GM21528 (cell line): ENCODE data around the gene NWD2.

Experiments
- ATAC-seq: cut with Tn5 transposase; IDR thresholded peaks from one replicate; pipeline ENCODE4 v1.9.1; 2021; ENCODE audit warnings: mild to moderate bottlenecking, moderate library complexity; ENCODE audit not compliant: unreplicated experiment, low FRiP score

The NWD2 gene

DNA sequence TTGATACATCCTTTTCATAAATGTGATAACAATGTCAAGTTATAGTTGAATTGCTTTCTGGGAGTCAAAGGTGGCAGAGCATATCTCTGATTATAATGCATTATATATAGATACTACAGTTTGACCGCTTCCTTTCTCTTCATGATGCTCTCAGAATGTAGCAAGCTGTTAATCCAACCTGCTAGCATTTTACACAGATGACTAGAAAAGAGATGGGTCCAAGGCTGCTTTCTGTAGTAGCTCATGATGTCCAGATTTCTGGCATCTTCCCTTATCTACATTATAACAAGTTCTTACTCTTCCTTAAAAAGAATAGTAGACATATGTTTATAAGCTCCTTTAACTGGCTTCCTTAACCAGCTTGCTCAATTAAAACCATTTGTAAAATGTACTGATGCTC lies 192.0 kb downstream of the NWD2 start:
- ATAC-seq, result no peak

GRCh38 chr4:37437163-37437562 lies 192.6 kb downstream of the NWD2 start:
- no peak for ATAC-seq

DNA sequence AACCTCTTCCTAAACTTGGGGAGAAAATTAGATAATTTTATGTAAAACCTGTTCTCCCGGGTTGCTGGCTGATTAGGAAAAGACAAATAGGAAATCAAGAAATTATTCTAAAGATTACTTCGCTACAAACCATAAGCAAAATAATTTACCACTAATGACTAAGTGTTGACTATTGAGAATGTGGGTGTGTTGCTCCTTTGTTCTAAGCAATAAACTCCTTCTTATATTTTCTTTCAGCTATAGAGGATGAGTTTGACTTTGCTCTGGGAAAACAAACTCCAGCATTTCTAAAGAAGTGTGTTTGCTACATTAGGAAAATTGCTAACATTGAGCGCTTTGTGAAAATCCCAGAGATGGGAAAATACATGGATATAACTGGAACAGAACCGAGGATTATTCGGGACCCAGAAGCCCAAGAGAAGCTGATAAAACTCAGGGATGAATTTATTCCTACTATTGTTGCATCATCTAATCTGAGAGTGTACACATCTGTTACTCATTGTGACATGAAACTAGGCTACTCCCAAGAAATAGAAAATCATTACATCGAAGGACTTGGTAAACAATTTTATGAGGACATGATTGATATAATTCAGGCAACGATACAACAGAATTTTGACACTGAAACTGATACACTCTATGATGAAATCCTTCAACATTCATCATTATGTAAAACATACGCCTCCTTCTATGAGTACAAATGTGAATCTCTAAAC lies 194.2 kb downstream of the NWD2 start:
- ATAC-seq, result no peak

- ATAC-seq, result no peak
These were observed 195.4 kb downstream of the NWD2 start for GRCh38 chr4:37439809-37440474.

- ATAC-seq, result no peak
These were observed 196.0 kb downstream of the NWD2 start for GRCh38 chr4:37440501-37440900.

DNA sequence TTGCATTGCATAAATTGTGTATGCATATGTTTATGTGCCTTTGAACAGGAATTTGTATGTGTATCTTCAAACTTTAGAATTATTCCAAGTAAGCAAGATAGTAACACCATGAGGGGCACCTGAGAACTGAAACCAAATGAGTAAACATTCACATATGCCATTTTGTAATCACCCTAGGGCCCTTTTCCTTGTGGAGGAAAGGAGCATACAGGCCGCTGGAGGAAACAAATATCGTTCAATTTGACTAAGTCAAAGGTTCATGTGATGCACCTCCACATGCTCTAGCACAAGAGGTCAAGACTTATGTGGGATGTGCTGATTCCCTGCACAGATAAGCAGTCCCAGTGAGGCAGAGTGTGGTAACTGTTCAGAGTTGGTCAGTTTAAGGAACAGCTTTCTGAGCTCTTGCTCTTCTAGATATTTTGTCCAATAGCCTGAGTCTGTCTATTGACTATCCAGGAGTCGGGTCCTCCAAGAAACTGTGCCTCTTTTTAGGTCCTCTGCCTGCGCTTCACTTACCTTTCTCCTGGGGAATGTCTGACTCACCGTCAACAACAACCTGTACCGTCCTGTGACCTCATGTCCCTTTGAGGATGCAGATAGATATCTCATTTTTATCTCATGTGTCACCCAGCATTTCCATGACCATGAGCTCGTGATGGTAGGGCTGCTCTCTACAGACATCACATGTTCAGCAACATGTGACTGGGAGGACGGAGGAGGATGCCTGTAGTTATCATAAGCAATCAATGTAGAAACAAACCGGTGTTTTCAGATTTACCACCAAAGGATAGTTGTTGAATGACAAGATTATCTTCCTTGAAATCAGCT lies 196.9 kb downstream of the NWD2 start:
- ATAC-seq, result no peak

DNA sequence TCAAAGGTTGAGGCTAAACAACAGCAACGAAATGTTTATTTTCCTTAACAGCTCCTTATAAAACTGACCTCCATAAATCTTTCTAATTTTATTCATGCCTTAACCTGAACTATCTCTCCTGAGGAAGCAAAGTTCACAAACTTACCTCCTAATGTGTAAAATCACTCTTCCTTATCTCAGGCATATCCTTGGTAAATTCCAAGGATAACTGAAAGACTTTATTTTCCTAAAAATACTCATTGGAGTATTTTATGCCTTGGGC lies 197.4 kb downstream of the NWD2 start:
- ATAC-seq, result no peak

DNA sequence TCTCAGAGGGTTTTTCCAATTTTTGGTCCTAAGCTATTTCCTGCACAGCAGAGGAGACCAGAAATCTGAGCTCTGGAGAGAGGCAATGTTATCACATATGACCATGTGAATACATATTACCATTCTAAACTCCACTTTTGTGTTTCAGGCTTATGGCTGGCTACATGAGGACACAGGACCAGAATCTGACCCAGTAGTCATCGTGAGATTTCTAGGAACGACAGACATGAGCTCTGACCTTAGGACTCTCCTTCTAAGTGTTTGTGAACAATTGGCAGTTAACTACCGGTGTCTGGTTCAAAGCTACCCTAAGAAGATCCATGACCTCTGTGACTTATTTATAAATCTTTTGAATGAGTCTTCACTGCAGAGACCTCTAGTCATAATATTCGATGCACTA lies 198.6 kb downstream of the NWD2 start:
- no peak for ATAC-seq

- no peak for ATAC-seq
These were observed 200.5 kb downstream of the NWD2 start for GRCh38 chr4:37445023-37445422.

DNA sequence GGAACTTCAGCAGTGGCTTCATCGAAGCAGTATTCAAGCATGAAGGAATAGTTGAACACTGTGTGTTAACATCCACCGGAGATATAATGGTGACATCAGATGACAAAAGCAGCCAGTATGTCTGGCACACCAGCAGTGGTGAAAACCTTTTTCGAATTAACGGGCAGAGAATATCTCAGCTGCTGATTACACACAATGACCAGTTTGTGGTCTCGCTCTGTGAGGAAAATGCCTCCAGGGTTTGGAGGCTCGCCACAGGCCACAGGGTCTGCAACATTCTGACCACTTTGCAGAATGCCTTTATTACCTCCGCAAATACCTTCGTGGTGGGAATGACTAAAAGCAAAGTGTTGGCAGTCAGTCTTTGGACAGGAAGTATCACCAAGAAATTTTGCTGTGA lies 201.5 kb downstream of the NWD2 start:
- ATAC-seq, result no peak

DNA sequence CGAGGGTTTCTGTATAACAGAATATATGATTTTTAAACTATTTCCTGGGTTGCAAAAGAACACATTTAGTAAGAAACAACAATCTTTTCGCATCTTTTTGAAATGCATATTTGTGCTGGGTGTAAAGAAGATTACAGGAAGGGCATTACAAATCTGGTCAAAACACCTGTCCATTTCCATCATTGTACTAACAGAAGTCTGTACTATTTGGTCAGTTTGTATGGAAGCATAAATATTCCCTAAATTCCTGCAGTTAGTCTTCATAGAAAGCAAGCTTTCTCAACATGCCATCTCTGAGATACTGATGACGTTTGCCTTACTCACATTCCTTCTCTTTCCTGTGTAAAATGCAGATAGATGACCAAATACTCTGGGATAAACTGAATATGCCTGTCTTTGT lies 203.3 kb downstream of the NWD2 start:
- ATAC-seq, result no peak

DNA sequence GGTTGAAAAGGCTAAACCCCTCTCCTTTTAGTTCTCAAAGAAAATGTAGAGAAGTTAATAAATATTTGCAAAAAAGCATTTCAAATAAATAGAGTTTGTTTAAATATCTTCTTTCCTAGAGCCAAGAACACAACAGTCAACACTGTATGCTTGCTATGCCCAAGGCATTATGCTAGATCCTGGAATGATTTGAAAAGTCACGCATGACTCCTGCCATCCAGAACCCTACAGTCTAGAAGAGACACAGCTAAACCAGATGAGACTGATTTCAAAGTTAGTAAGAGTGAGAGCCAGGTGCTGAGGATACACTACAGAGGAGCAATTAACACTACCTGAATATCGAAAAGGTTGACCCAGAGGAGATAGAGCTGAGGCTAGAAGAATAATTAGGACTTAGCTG lies 205.8 kb downstream of the NWD2 start:
- no peak for ATAC-seq

DNA sequence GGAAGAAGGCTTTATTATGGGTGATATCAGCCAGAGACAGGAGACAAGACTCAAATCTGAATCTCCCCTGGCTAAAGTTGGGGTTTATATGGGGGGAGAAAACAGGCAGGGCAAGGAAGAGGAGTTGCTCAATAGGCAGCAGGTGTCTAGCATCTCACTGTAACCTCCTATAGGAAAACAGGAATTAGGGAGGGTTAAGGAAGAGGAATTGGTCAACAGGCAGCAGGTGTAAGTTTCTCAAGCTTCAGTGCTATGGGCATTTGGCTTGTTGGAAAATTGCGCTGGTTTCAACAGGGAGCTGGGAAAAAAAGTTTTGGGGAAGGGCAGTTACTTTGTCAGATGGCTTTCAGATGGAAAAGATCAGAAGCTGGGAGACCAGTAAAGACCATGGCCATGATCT lies 206.4 kb downstream of the NWD2 start:
- ATAC-seq, result no peak

DNA sequence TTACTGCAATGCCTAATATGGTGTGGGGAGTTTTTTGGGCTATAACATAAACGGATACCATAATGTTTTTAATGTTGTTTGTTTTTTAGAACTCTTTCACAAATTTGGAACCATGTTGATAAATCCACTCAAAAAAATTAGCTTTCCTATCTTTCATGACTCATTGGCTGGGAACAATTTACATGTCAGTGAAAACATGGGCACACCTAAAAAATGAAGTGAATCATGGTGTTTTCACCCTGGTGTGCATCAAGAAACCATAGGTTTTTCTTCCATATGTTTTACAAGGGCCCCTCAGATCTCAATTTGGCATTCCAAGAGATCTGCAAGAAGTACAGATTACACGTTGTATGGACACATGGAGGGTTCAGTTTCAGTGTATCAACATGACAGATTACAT lies 207.1 kb downstream of the NWD2 start:
- no peak for ATAC-seq

GRCh38 chr4:37452952-37453280 lies 208.4 kb downstream of the NWD2 start:
- peak; percentile 53 for ATAC-seq

GRCh38 chr4:37453281-37453998 lies 208.9 kb downstream of the NWD2 start:
- peak; percentile 66 for ATAC-seq

GRCh38 chr4:37453999-37454800 lies 209.7 kb downstream of the NWD2 start:
- no peak for ATAC-seq

DNA sequence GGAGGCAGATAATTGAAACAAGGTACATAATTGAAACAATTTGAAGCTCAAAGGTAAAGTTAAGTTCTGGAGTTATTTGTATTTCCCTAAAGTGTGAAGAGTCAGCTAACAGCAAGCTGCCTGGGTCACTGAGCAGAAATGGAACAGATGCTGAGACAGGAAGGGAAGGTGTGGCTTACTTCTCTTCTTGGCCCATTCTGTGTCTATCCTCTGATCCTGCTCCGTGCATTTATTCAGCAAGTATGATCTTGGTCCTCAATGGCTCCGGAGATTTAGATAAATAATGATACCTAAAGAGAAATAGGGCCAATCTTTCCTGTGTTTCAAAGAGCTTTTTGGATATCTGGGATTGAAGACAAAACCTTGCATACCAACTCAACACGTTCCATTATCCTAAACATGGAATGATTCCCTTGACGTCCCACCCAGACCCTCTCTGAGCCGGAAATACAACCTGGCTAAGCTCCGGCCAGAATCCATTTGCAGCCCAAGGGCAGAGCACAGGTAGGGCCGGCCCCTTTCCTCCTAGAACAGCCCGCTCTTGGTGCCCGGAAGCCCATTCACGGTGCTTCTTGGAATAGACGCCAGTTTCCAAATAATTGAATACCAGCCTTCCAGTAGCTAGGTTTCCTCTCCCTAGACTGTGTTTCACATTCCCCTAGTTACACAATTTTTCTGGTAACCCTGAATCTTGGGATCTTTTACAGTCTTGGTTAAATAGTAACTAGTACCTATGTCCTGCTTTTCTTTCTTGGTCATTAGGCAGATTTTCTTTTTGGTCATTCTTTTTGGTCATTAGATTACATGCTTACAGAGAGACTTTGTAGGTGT lies 211.0 kb downstream of the NWD2 start:
- no peak for ATAC-seq

GRCh38 chr4:37461801-37462200 lies 217.3 kb downstream of the NWD2 start:
- no peak for ATAC-seq
